HG03439 (cell line): ENCODE results near the gene RANBP6.

Experiments used
- ATAC-seq: cut with Tn5 transposase; IDR thresholded peaks from one replicate; pipeline ENCODE4 v1.9.1; 2021; ENCODE audit warnings: mild to moderate bottlenecking, moderate library complexity; ENCODE audit not compliant: unreplicated experiment

RANBP6 gene

DNA sequence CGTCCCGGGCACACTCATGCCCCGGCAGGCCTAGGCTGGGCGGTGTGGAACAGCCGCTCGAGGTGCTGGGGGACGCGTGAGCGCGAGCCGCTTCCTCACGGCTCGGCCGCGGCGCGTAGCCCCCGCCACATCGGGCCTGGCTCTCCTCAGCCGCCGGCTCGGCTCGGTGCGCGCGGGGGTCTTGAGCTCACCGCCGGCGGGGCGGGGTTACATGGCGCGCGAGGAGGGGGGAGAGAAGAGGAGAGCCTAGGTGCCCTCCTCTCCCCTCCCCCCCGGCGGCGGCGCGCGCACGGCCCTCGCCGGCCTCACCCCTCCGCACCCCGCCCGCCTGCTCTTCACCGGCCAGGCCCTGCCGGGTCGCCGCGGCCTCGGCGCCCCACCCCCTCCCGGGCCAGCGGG, 7.7 kb downstream of the RANBP6 start:
- peak; percentile 43 for ATAC-seq

DNA sequence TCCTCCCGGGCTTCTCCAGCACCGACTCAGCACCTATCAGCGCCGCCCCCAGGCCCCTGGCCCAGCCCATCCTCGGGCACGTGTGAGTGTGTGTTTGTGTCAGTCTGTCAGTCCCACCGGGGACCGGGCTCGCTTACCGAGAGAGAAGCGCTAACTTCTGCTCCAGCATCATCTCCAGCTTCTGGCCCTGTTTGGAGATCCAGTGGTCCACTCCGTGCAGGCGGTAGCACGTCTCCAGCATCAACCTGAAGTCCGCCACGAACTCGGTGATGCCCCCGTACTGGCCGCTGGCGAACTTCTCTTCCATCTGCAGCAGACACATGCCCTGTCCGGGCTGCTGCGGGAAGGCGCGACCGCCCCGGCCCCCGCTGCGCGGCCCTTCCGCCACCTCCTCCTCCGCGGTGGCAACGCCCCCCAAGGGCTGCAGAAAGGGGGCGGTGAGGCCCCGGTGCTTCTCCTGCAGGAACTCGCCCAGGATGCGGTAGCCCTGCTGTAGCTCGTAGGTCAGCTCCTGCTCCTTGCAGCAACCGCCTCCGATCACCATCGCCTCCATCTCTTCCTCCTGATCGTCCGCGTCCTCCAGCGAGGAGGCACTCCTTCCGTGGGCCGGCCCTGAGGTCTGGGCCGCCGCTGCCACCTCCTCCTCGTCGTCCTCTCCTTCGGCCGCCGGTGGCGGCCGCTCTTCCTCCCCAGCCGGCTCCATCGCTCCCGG, 8.2 kb downstream of the RANBP6 start:
- peak; percentile 69 for ATAC-seq

DNA sequence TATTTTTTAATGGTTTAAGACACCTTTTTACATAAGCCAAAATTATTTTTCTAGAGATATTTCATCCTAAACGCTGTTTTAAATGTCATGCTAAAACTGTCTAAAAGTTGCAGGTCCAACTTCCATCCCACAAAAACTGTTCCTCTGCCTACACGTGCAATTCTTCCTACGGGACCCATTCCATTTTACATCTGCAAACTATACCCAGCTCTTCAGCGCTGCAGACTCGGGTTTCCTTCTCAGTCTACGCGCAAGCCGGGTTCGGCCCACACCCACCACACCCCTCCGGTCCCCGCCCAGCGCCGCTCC, 8.7 kb downstream of the RANBP6 start:
- ATAC-seq, result no peak

DNA sequence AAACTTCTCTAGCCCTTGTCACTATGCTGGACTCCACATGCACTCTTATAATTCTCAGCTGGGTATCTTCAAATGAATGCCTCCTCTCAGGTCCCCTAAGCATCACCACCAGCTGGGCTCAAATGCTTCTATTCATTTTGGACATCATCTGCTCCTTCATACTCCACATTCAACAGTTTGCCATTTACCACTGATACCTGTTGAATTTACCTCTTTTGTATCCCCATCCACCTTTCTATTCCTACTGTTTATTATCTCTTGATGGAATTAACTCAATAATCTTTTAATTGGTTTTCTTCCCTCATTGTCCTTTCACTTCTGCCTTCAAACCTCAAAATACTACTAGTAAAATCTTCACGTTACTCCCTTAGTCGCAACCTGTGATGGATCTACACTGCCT, 14.5 kb downstream of the RANBP6 start:
- no peak for ATAC-seq

DNA sequence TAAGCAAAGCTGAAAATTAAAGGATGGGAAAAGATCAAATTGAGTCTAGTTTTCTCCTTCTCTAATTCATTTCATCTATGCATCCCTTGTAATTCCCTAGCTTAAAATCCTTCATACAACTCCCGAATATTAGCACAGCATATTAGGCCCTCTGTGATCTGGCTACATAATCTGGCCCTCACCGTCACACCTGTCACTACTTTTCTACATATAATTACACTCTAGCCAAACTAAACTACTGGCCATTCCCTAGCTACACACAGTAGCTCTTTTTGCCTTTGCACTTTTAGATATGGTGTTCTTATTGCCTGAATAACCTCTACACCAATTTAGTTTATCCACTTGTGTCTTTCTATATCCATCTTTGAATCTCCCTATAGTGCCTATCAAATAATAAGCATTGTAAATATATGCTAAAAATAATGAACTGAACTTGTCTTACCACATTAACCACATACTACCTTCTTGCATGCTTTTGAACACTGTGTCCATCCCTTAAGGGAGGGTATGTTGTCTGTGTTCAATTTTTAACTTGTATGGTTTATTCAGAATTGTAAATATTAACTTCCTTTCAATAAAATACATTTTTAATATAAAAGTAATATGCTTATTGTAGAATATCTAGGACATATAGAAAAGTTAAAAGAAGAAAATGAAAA, 15.9 kb downstream of the RANBP6 start:
- ATAC-seq, result no peak

DNA sequence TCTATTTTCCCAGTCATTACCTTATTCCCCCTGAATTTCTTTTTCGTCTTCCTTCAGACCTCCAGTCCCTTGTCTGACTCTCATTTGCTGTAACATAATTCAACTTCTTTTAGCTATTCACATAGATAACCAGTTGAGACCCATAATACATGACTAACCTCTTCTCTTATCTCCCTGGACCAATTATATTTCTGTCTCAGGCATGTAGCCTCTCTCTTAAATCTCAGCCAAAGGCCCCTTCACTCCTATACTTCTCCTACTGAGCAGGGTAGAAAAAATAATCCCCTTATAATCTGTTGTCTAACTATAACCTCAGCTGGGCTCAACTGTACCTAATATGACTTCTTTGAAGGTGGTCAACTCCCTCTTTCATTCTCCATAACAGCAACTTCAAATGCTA, 20.9 kb downstream of the RANBP6 start:
- no peak for ATAC-seq

DNA sequence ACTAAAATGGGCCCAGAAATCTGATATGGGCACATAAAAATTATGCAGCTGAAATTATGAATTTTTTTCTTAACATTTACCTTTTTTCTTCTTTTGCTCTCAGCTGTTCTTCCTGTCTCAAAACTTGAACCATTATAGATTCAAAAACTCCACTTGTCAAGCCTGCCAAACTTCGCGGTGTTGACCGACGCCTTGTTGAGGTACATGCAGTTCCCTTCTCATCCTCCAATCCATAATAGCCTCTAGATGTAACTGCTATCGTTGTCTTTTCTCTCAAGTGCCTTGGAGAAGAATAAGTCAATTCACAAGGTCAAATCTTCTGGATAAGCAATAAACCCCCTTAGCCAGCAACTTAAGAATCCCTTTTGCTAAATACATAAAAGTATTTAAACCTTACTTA, 27.2 kb downstream of the RANBP6 start:
- no peak for ATAC-seq

DNA sequence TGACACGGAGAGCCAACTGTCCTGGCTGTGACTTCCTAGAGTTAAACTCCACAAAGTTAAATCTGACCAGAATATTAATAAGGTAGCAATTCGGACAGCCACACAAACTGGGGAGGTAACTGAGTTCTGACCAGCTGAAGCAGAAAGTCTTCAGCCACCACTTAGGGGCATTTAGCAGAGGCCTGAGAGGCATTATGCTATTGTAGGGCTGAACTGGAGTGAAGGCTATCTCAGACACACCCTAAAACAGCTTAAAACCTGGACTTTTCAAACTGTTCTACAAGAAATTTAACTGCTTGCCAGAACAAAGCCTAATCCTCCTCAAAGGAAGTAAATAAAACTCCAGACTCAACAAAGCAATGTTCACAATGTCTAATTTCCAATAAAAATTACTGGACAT, 32.4 kb downstream of the RANBP6 start:
- no peak for ATAC-seq

DNA sequence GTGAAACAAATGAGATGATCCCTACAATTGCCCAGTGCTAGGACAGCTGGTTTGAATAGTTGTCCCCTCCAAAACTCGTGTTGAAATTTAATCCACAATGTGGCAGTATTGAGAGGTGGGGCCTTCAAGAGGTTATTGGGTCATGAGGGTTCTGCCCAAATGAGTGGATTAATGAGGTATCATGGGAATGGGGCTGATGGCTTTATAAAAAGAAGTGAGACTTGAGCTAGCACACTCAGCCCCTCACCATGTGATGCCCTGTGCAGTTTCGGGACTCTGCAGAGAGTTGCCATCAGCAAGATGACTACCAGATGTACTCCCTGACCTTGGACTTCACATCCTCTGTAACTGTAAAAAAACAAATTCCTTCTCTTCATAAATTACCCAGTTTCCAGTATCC, 33.1 kb downstream of the RANBP6 start:
- no peak for ATAC-seq

DNA sequence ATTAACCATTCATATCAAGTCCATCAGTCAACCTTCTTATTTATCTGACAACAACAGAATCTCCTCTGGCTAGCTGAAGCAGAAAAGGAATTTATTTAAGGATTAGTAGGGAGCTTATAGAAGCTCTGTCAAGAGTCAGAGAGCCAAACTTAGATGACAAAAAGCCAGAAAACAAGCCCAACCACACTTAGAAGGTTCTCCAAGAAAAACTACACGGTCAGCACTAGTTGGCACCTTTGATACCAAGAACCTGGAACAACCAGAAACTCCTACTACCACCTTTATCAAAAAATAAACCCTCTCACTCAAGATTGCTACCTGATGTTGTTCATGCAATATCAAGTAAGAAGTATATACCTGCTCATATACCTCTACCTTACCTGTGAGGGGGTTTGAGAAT, 36.9 kb downstream of the RANBP6 start:
- ATAC-seq, result no peak

DNA sequence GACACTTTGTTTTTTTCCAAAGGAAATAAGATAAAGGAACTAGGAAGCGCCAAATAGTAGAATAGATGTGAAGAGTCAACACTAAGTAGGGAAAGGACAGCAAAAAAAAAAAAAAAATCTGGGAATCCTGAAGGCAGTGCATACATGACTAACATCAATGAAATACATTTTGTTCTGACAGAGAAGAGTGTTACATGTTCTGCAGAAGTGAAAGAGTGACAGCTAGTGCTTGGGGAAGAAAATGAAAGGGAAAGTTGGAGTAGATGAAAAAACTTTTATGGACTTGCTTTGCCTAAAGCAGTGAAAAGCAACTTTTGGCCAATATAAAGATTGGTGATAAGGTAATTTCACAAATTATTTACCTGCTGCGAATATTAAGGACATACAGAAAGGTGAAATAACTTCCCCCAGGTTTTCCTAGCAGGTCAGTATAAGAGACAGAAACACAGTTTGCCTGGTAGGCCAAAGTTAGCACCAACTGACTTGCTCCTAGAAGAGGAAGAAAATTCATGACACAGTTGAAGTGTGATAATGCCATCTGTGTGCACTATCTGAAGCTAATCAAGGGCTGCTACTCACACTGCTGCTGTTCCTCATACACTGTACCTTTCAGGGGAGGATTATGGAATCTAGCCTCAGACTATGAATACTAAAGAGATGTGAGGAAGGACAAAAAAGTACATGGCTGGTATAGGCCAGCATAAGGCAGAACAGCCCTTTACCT, 38.6 kb downstream of the RANBP6 start:
- ATAC-seq, result no peak

DNA sequence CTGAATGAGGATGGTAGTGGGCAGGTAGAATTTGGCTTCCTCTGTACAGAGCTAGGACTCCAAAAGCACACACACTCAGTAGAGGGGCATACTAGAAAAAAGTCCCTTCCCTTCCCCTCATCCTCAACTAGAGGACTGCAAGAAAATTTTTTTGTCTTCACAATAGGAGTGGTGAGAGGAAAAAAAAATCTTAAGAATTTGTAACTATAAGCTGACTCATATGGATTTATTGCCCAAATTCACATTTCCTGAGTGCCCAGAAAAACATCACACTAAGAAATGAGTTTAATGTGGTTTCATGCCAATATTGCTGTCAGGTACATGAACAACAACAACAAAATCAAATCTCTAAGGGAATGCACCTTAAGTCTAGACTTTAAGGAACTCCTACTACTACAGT, 43.7 kb downstream of the RANBP6 start:
- no peak for ATAC-seq
